K562 (cell line): ENCODE results near the gene ENG. TPM values are rescaled to one million over a fixed set of nuclear protein-coding genes. Genes with fewer than 3 reads are reported as not detected.

ENCODE experiments used
- ATAC-seq: fragments of 200-7000 bp; cut with Tn5 transposase; 3 replicates; pipeline ENCODE4 v1.9.1; 2020; ENCODE audit warnings: moderate library complexity
- BruUV-seq: library from RNA; stranded (reverse); fragments of 400-500 nt; replicated peaks from 2 replicates; lab custom pipeline; 2021; lab: Mats Ljungman, UMichigan
- CTCF ChIA-PET: fragments of 300-600 bp; formaldehyde crosslinking; extraction: SDS; loops from one replicate; lab custom pipeline; 2021; ENCODE audit warnings: low intra/inter-chr PET ratio; lab: Yijun Ruan, JAX
- POLR2A ChIA-PET: fragments of 300-600, 350-650 bp; sonication (Branson Sonifier 250); formaldehyde crosslinking; extraction: SDS; loops from one replicate; lab custom pipeline; 2021; ENCODE audit warnings: antibody characterized with exemption, inconsistent platforms; lab: Yijun Ruan, JAX
- DNase-seq, 4 experiments: peaks; one replicate each; pipeline versions ENCODE4 v3.0.0 to v3.0.0-alpha.2; 2011 to 2018; ENCODE audit warnings: low spot score in 3 of 4, mixed read lengths in 3 of 4; ENCODE audit errors: extremely low read depth in 1 of 4
- FAIRE-seq: peaks from 2 replicates; lab custom pipeline; 2011; peaks lifted over from hg19 to GRCh38; lab: Jason Lieb, UNC
- H2AFZ ChIP-seq: 2 replicates; pipeline ENCODE4 v1.6.0; 2011; ENCODE audit warnings: low read depth, low read length, control low read depth, inconsistent platforms
- H3K27ac ChIP-seq: fragments of 200-600 bp; 3 replicates; pipeline ENCODE4 v1.8.0; 2011; ENCODE audit warnings: low read depth, mild to moderate bottlenecking, control low read depth, inconsistent platforms, low read length, moderate library complexity, mixed read lengths; ENCODE audit errors: extremely low read depth
- H3K27me3 ChIP-seq, 2 experiments: fragments of 300-600 bp in 1 of 2; 2 replicates in 1 of 2; 3 replicates in 1 of 2; pipeline versions ENCODE4 v1.6.0 to v1.8.0; 2011; ENCODE audit warnings: inconsistent platforms in 2 of 2, low read length in 2 of 2, mild to moderate bottlenecking in 1 of 2, mixed read lengths in 1 of 2, moderate library complexity in 1 of 2; ENCODE audit not compliant: control insufficient read depth in 2 of 2, insufficient read depth in 2 of 2
- H3K36me3 ChIP-seq: fragments of 300-600 bp; 3 replicates; pipeline ENCODE4 v1.8.0; 2011; ENCODE audit warnings: mild to moderate bottlenecking, low read length, inconsistent platforms; ENCODE audit not compliant: control insufficient read depth, insufficient read depth
- H3K4me1 ChIP-seq, 2 experiments: fragments of 200-600 bp in 1 of 2; replicated peaks in 1 of 2; 2 replicates in 1 of 2; 3 replicates in 1 of 2; pipeline versions ENCODE4 v1.5.1 to v1.8.0; 2011; ENCODE audit warnings: inconsistent platforms in 2 of 2, low read length in 2 of 2, mild to moderate bottlenecking in 1 of 2, mixed read lengths in 1 of 2, moderate library complexity in 1 of 2; ENCODE audit not compliant: control insufficient read depth in 2 of 2, insufficient read depth in 2 of 2
- H3K4me2 ChIP-seq: 2 replicates; pipeline ENCODE4 v1.6.1; 2011; ENCODE audit warnings: low read length, control low read depth, inconsistent platforms, mixed read lengths; ENCODE audit not compliant: insufficient read depth
- H3K4me3 ChIP-seq: fragments of 200-600 bp; sonication (generic), shearing (Covaris generic); 2 replicates; pipeline ENCODE4 v1.5.1; 2016; ENCODE audit warnings: control low read depth, inconsistent platforms
- H3K79me2 ChIP-seq: fragments of 200-600 bp; 3 replicates; pipeline ENCODE4 v1.8.0; 2011; ENCODE audit warnings: low read length, inconsistent platforms; ENCODE audit not compliant: control insufficient read depth, insufficient read depth
- H3K9ac ChIP-seq, 2 experiments: 2 replicates each; pipeline versions ENCODE4 v1.6.0 to v1.6.1; 2011; ENCODE audit warnings: low read depth in 2 of 2, low read length in 2 of 2, control low read depth in 1 of 2, inconsistent platforms in 1 of 2, mild to moderate bottlenecking in 1 of 2, mixed read lengths in 1 of 2; ENCODE audit not compliant: insufficient read depth in 1 of 2
- H3K9me1 ChIP-seq: one replicate; pipeline ENCODE4 v1.6.0; 2011; ENCODE audit warnings: inconsistent platforms, mild to moderate bottlenecking, low read length, moderate library complexity; ENCODE audit not compliant: control insufficient read depth, insufficient read depth
- H3K9me3 ChIP-seq: replicated peaks from 2 replicates; pipeline ENCODE4 v1.5.1; 2011; ENCODE audit warnings: low read depth, low read length, inconsistent platforms; ENCODE audit not compliant: control insufficient read depth, insufficient read depth
- H4K20me1 ChIP-seq: replicated peaks from 2 replicates; pipeline ENCODE4 v1.6.1; 2011; ENCODE audit warnings: low read length, inconsistent platforms, mixed read lengths; ENCODE audit not compliant: control insufficient read depth, insufficient read depth
- BCOR ChIP-seq: fragments of 450-650 bp; IDR thresholded peaks from 2 replicates; pipeline ENCODE4 v1.6.1; 2016
- CBX2 ChIP-seq: fragments of 200-600 bp; sonication (generic); IDR thresholded peaks from one replicate; pipeline ENCODE4 v1.6.1; 2012; ENCODE audit warnings: mild to moderate bottlenecking, low read length, inconsistent platforms; ENCODE audit not compliant: insufficient read depth, poor library complexity, severe bottlenecking
- EGR1 ChIP-seq: fragments of 450-650 bp; conservative IDR thresholded peaks from 2 replicates; pipeline ENCODE4 v1.6.1; 2017; ENCODE audit warnings: mild to moderate bottlenecking
- EZH2 ChIP-seq: IDR thresholded peaks from 2 replicates; pipeline ENCODE4 v1.6.1; 2012; ENCODE audit warnings: low read depth, mild to moderate bottlenecking, inconsistent platforms, low read length, borderline replicate concordance
- FOXM1 ChIP-seq, 2 experiments: fragments of 450-650 bp in 1 of 2; sonication (generic) in 1 of 2; formaldehyde crosslinking in 1 of 2; IDR thresholded peaks; 2 replicates each; pipeline versions ENCODE4 v1.6.1 to v1.9.0; 2017 to 2022; ENCODE audit warnings: low read depth in 2 of 2, mild to moderate bottlenecking in 2 of 2, missing genetic modification reagents in 1 of 2, moderate library complexity in 1 of 2
- POLR2AphosphoS5 ChIP-seq: IDR thresholded peaks from 2 replicates; pipeline ENCODE4 v1.6.1; 2011; ENCODE audit warnings: mild to moderate bottlenecking, low read depth, low read length, moderate library complexity; ENCODE audit not compliant: control insufficient read depth, insufficient read depth
- WGBS: fragments of 100-300 bp; shearing (Covaris generic); methylation state at CpG from one replicate; pipeline ENCODE4 v1.1.6; 2016; ENCODE audit warnings: low coverage, mixed read lengths; ENCODE audit not compliant: insufficient coverage; ENCODE audit errors: missing lambda C conversion rate; 5-methylcytosine and 5-hydroxymethylcytosine counted together
- in situ Hi-C: fragments of 300-500 bp; cut with MboI; formaldehyde crosslinking; loops from 4 replicates; pipeline ENCODE4 v1.15.0; 2018; ENCODE audit warnings: inconsistent platforms, mixed read lengths
- intact Hi-C: fragments of 100-400 bp; cut with micrococcal nuclease; formaldehyde crosslinking; loops from 2 replicates; pipeline ENCODE4 v1.14.2; 2022
- polyA plus RNA-seq, 8 experiments: library from polyadenylated mRNA; depleted of rRNA in 4 of 8; stranded (reverse) in 5 of 8; unstranded in 3 of 8; fragments of >200 nt; fragmentation: Nextera tagmentation in 2 of 8; fragmentation: Illumina TruSeq in 1 of 8; extraction: Ambion mirVana in 2 of 8; extraction: Trizol in 1 of 8; gene quantifications; 2 replicates each; pipeline versions ENCODE4 v1.2.1 to v1.2.3, GENCODE V29; 2011 to 2014; ENCODE audit warnings: inconsistent platforms in 1 of 8, missing spikeins in 1 of 8
- total RNA-seq, 7 experiments: library from RNA; depleted of rRNA in 6 of 7; stranded (reverse); fragments of >200 nt in 6 of 7; fragmentation: Illumina TruSeq in 2 of 7; extraction: Trizol in 2 of 7; gene quantifications; 2 replicates each; pipeline versions ENCODE4 v1.2.1 to v1.2.3, GENCODE V29; 2011 to 2021; ENCODE audit warnings: low replicate concordance in 1 of 7
- TF ChIP-seq, protein P1 (sequence below), 3 experiments: fragments of 200-800 bp in 1 of 3; sonication (Bioruptor generic) in 1 of 3; sonication (generic) in 1 of 3; formaldehyde crosslinking in 1 of 3; IDR thresholded peaks; 2 replicates each; pipeline versions ENCODE4 v1.6.1 to v1.8.0; 2016 to 2022; ENCODE audit warnings: mild to moderate bottlenecking in 2 of 3, missing compliant biosample characterization in 2 of 3, missing genetic modification characterization in 2 of 3, missing genetic modification reagents in 1 of 3
- TF ChIP-seq, protein P2 (sequence below): fragments of 450-650 bp; IDR thresholded peaks from 2 replicates; pipeline ENCODE4 v1.6.1; 2014; ENCODE audit warnings: low read depth, mild to moderate bottlenecking, moderate library complexity, borderline replicate concordance
- TF ChIP-seq, protein P3 (sequence below): sonication (generic); formaldehyde crosslinking; IDR thresholded peaks from 2 replicates; pipeline ENCODE4 v1.8.0; 2022; ENCODE audit warnings: mild to moderate bottlenecking, missing genetic modification reagents

Gene ENG
- total and polyA plus RNA-seq, 9 of the 15 experiments (the other 6 are each of a cell fraction or from before 2014, with no cell fraction given), result 0.04 to 0.40 (median 0.14) TPM; not detected in 1

DNA sequence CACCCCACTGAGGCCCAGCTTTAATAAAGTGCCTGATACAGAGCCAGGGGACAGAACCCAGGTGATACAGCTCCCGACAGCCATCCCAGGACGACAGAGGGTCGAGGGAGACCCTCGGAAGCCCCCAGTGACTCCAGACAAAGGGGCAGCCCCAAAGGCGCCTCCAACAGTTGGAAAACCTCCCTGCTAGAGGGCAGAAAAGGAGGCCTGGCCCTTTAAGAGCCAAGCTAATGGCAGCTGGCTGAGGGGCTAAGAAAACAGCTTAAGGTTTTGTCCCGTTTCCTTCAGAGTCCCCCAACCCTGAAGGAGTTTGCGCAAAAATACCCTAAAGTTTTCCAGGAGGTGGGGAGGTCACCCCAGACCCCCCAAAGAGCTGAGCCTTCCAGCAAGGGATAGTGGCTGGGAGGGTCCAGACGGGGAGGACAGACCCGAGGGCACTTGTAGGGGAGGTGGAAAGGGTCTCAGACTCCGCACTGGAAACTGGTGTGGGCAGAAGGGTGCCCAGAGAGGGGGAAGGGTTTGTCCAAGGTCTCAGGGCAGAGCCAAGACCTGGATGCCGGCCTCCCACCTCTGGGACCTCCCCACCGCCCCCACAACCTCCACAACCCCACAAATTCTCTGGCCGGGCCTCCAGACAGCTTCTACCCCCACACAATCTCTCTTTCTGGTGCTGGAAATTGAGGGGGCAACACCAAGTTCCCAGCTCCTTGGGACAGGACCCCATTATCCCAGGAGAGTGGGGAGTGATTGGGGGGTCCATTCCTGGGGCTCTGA, 31.2 kb upstream of the ENG start:
- Histone ChIP-seq H3K27me3 (no peaks in the 10 kb centered on the region), H4K20me1 (no peaks in the 10 kb centered on the region), H3K4me3 (no peak overlapping the region), H3K27ac (no peak overlapping the region), H3K36me3 (peaks cover 46% of the 10 kb centered on the region), H3K4me1 (peaks cover 0 to 33% of the 10 kb centered on the region in 2 experiments; a peak in 3 of 5 replicates), H3K79me2 (no peaks in the 10 kb centered on the region)
- in situ Hi-C loops, result no loop called here
- TSS peak; percentile 28 for BruUV-seq
- WGBS, result 59% methylated on average over 11 of the region's 13 CpGs
- TF ChIP-seq BCOR (no peak), EZH2 (no peak), POLR2AphosphoS5 (no peak), CBX2 (no peak), FOXM1 (IDR thresholded peaks at IDR 0.05; ENCODE audit: low read depth) (no peak), FOXM1 (CRISPR knock-in tag; IDR thresholded peaks at IDR 0.05; ENCODE audit: low read depth) (no peak), EGR1 (peak; percentile 25; the same call in 1 of the 2 replicates)
- TF ChIP-seq, protein P1, sequence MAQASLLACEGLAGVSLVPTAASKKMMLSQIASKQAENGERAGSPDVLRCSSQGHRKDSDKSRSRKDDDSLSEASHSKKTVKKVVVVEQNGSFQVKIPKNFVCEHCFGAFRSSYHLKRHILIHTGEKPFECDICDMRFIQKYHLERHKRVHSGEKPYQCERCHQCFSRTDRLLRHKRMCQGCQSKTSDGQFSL (CRISPR knock-in tag; IDR thresholded peaks at IDR 0.05), result no peak
- TF ChIP-seq, protein P1 (tag; IDR thresholded peaks at IDR 0.05), result no peak
- TF ChIP-seq, protein P2, sequence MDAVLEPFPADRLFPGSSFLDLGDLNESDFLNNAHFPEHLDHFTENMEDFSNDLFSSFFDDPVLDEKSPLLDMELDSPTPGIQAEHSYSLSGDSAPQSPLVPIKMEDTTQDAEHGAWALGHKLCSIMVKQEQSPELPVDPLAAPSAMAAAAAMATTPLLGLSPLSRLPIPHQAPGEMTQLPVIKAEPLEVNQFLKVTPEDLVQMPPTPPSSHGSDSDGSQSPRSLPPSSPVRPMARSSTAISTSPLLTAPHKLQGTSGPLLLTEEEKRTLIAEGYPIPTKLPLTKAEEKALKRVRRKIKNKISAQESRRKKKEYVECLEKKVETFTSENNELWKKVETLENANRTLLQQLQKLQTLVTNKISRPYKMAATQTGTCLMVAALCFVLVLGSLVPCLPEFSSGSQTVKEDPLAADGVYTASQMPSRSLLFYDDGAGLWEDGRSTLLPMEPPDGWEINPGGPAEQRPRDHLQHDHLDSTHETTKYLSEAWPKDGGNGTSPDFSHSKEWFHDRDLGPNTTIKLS, result no peak
- TF ChIP-seq, protein P3, sequence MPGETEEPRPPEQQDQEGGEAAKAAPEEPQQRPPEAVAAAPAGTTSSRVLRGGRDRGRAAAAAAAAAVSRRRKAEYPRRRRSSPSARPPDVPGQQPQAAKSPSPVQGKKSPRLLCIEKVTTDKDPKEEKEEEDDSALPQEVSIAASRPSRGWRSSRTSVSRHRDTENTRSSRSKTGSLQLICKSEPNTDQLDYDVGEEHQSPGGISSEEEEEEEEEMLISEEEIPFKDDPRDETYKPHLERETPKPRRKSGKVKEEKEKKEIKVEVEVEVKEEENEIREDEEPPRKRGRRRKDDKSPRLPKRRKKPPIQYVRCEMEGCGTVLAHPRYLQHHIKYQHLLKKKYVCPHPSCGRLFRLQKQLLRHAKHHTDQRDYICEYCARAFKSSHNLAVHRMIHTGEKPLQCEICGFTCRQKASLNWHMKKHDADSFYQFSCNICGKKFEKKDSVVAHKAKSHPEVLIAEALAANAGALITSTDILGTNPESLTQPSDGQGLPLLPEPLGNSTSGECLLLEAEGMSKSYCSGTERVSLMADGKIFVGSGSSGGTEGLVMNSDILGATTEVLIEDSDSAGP (CRISPR knock-in tag), result peak; percentile 80
- TF ChIP-seq, all 486 proteins: peak for 2
- no peak for ATAC-seq
- Histone ChIP-seq H3K9me1 (no peaks in the 10 kb centered on the region), H3K4me2 (no peak overlapping the region), H3K9ac (peak overlapping the region in 1 of 2 experiments; percentile 76; a peak in 2 of 4 replicates), H2AFZ (no peak overlapping the region), H3K9me3 (no peaks in the 10 kb centered on the region)
- intact Hi-C loops, result no loop called here
- ChIA-PET CTCF (no interaction called here), POLR2A (interaction anchor here (0.6 to 2.4 kb wide), 5 partner anchors 9 to 274 kb away, joined by 3 to 12 read pairs (median 3); no protein-coding TSS in a partner anchor)
- DNase-seq, result no peak
- no peak for FAIRE-seq
